Keratinocyte (primary cell): ENCODE results near the gene FOXP2.

ENCODE experiments used
- EZH2 ChIP-seq: IDR thresholded peaks from one replicate; pipeline ENCODE4 v1.6.1; 2012; ENCODE audit warnings: inconsistent platforms, mild to moderate bottlenecking, low read length, moderate library complexity
- TF ChIP-seq, protein P1 (sequence below), 3 experiments: IDR thresholded peaks in 1 of 3; conservative IDR thresholded peaks in 1 of 3; optimal IDR thresholded peaks in 1 of 3; 2 replicates in 2 of 3; 3 replicates in 1 of 3; pipeline versions ENCODE3 to v1.5.1; 2011; ENCODE audit warnings: low read length in 3 of 3, mild to moderate bottlenecking in 3 of 3, moderate library complexity in 2 of 3, control low read depth in 1 of 3, inconsistent platforms in 1 of 3; ENCODE audit not compliant: insufficient read depth in 2 of 3; ENCODE audit errors: extremely low read depth in 1 of 3

- TF ChIP-seq, protein P1, sequence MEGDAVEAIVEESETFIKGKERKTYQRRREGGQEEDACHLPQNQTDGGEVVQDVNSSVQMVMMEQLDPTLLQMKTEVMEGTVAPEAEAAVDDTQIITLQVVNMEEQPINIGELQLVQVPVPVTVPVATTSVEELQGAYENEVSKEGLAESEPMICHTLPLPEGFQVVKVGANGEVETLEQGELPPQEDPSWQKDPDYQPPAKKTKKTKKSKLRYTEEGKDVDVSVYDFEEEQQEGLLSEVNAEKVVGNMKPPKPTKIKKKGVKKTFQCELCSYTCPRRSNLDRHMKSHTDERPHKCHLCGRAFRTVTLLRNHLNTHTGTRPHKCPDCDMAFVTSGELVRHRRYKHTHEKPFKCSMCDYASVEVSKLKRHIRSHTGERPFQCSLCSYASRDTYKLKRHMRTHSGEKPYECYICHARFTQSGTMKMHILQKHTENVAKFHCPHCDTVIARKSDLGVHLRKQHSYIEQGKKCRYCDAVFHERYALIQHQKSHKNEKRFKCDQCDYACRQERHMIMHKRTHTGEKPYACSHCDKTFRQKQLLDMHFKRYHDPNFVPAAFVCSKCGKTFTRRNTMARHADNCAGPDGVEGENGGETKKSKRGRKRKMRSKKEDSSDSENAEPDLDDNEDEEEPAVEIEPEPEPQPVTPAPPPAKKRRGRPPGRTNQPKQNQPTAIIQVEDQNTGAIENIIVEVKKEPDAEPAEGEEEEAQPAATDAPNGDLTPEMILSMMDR (optimal IDR thresholded peaks at IDR 0.05 in 1 of 3, IDR thresholded peaks at IDR 0.05 in 1 of 3, conservative IDR thresholded peaks at IDR 0.05 in 1 of 3; ENCODE audit: extremely low read depth in 1 of 3, insufficient read depth in 2 of 3, low read length in 3 of 3) = no peak
- TF ChIP-seq EZH2 = no peak
Observed at GRCh38 chr7:114710499-114710898, 295.9 kb downstream of the FOXP2 start.
